ENCODE measurements around the gene TNPO2.

DNA sequence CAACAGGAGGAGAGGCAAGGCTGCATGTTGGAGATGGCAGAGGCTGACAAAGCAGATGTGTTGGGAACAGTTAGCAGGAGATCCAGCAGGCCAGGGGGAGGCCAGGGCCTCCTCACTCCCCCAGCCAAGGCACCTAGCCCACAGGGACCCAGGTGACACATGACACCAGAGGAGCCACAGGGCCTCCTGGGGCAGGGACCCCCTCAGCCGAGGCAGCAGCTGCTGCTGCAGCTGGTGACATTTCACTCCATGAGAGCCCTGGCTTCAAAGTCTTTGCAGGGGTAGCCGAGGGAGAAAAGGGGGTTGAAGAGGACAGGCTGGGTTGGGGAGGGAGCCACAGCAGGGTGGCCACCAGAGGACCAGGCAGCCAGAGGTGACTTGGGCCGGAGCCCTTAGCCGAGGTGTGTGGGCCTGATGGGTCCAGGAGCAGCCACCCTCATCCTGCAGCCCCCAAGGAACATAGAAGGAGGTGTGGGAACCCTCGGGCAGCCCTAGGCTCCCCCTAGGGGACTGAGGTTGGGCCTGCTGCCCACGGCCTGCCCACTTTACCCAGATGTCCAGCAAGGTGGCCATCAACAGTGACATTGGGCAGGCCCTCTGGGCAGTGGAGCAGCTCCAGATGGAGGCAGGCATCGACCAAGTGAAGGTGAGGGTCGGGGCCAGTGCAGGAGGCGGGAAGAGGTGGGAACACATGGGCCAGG, 36.1 kb downstream of the TNPO2 start, which contains the start of gene GNG14:
- TF ChIP-seq, protein P1, sequence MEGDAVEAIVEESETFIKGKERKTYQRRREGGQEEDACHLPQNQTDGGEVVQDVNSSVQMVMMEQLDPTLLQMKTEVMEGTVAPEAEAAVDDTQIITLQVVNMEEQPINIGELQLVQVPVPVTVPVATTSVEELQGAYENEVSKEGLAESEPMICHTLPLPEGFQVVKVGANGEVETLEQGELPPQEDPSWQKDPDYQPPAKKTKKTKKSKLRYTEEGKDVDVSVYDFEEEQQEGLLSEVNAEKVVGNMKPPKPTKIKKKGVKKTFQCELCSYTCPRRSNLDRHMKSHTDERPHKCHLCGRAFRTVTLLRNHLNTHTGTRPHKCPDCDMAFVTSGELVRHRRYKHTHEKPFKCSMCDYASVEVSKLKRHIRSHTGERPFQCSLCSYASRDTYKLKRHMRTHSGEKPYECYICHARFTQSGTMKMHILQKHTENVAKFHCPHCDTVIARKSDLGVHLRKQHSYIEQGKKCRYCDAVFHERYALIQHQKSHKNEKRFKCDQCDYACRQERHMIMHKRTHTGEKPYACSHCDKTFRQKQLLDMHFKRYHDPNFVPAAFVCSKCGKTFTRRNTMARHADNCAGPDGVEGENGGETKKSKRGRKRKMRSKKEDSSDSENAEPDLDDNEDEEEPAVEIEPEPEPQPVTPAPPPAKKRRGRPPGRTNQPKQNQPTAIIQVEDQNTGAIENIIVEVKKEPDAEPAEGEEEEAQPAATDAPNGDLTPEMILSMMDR (CRISPR knock-in tag; IDR thresholded peaks at IDR 0.05), result no peak
- TF ChIP-seq XRCC5 (optimal IDR thresholded peaks at IDR 0.05; ENCODE audit: low read length), result no peak
- no peak for TF ChIP-seq ZSCAN20 (CRISPR knock-in tag; IDR thresholded peaks at IDR 0.05; ENCODE audit: borderline replicate concordance)
